ENCODE data around the gene MICU2. TPM values are rescaled to one million over a fixed set of nuclear protein-coding genes. Genes with fewer than 3 reads are reported as not detected.

MICU2 gene, protein sequence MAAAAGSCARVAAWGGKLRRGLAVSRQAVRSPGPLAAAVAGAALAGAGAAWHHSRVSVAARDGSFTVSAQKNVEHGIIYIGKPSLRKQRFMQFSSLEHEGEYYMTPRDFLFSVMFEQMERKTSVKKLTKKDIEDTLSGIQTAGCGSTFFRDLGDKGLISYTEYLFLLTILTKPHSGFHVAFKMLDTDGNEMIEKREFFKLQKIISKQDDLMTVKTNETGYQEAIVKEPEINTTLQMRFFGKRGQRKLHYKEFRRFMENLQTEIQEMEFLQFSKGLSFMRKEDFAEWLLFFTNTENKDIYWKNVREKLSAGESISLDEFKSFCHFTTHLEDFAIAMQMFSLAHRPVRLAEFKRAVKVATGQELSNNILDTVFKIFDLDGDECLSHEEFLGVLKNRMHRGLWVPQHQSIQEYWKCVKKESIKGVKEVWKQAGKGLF
- 31.5 and 35.7 TPM in 2 replicates for total RNA-seq (ENCODE audit: low replicate concordance)
- long read RNA-seq, transcript MICU2-201 (12 exons, 1,920 nt): major isoform, 68 of 77 reads
- long read RNA-seq, partial matches to known transcripts: 3 of 77 reads
- long read RNA-seq, other reads (novel, unspliced or antisense): 6 of 77 reads

DNA sequence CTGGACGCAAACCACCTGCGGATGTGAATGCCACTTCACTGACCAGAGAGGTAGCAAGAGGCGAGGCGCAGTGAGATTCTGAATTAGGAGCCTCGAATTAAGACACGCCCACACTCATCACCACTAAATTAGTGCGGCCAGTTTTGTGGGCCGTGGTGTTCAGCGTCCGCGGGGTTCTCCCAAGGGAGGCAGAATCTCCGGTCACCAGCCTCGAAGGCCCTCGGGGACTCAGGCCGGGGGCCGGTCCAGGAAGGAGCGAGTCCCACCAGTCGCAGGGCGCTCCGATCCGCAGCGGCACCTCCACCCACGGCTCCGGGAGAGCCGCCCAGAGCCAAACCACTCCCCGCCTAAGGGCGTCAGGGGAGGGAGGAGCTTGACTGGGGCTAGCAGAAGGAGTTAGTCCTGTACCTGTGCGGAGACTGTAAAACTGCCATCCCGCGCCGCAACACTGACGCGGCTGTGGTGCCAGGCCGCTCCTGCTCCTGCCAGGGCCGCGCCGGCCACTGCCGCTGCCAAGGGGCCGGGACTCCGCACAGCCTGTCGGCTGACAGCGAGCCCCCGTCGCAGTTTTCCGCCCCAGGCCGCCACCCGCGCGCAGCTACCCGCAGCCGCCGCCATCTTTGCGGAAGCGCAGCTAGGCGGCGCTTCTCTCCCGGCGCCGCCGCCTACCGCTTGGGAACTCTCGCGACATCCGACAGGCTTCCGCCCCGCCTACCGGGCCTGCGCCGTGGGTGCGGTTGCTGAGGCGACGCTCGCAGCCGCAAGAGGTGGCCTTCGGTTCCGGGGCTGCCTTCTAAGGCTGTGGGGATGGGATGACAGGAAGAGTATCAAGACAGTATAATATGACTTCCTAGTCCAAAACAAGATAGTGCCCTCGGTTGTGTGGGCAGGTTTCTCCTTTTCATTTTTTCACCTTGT, at the start of gene MICU2:
Gene MICU2, minus strand, starts transcription at position 640 of the 918 bp plus-strand sequence. Its CDS starts 22 bp downstream, at position 618.
- Mint-ChIP-seq H3K27me3 (peaks cover 13% of the 10 kb centered on the region), H3K27ac (peak within 1 kb of the TSS; percentile 83), H3K36me3 (peaks cover 16% of the 10 kb centered on the region), H3K9me3 (peaks cover 7% of the 10 kb centered on the region), H3K4me3 (peak within 1 kb of the TSS; percentile 94), H3K4me1 (ENCODE audit: unreplicated experiment) (peaks cover 7% of the 10 kb centered on the region)
- DNase-seq (ENCODE audit: extremely low spot score, unreplicated experiment): peak; percentile 94
- TF ChIP-seq CTCF (conservative IDR thresholded peaks at IDR 0.05): peak; percentile 33

DNA sequence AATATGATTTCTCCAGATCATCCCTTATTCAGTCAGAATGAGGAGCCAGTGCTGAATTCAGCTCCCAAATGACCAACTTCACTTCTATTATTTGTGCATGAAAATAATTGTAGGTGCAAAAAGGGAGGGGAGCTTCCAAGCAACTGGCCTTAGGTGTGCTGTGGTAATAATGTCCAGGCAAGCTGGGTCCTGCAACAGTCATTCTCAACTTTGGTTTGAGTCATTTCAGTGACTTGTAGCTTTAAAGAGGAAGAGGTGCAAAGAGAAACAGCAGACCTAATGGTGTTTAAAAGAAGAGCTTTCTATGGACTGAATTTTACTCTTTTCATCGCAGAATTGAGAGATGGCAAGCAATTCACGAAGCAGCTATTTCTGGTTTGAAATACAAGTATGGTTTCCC, 37.7 kb upstream of the MICU2 start:
- Mint-ChIP-seq H3K27ac (no peak overlapping the region), H3K4me1 (ENCODE audit: unreplicated experiment) (peaks cover 6% of the 10 kb centered on the region), H3K4me3 (no peak overlapping the region), H3K27me3 (no peaks in the 10 kb centered on the region), H3K9me3 (peaks cover 4% of the 10 kb centered on the region), H3K36me3 (no peaks in the 10 kb centered on the region)
- DNase-seq (ENCODE audit: extremely low spot score, unreplicated experiment): no peak
- no peak for TF ChIP-seq CTCF (conservative IDR thresholded peaks at IDR 0.05)

- Mint-ChIP-seq H3K36me3 (no peaks in the 10 kb centered on the region), H3K4me3 (no peak overlapping the region), H3K4me1 (ENCODE audit: unreplicated experiment) (peaks cover 6% of the 10 kb centered on the region), H3K9me3 (peaks cover 4% of the 10 kb centered on the region), H3K27ac (no peak overlapping the region), H3K27me3 (no peaks in the 10 kb centered on the region)
- DNase-seq (ENCODE audit: extremely low spot score, unreplicated experiment): no peak
- no peak for TF ChIP-seq CTCF (conservative IDR thresholded peaks at IDR 0.05)
Measured at GRCh38 chr13:21639561-21639960, 35.6 kb upstream of the MICU2 start.

GRCh38 chr13:21638319-21639282, 34.6 kb upstream of the MICU2 start:
- peak; percentile 90 for TF ChIP-seq CTCF (conservative IDR thresholded peaks at IDR 0.05)
- H3K4me3 Mint-ChIP-seq: no peak overlapping the region
- no peaks in the 10 kb centered on the region for H3K27me3 Mint-ChIP-seq

More at GRCh38 chr13:21638319-21639282, 34.6 kb upstream of the MICU2 start:
- Mint-ChIP-seq H3K36me3 (no peaks in the 10 kb centered on the region), H3K27ac (no peak overlapping the region), H3K4me1 (ENCODE audit: unreplicated experiment) (peaks cover 6% of the 10 kb centered on the region), H3K9me3 (peaks cover 3% of the 10 kb centered on the region)
- no peak for DNase-seq (ENCODE audit: extremely low spot score, unreplicated experiment)

Measured in type B pancreatic cell (in vitro differentiated cells).